Choroid plexus epithelial cell (primary cell): ENCODE measurements around the gene RUSC2.
A peak's percentile ranks its signal among the peaks of the same experiment; 100 is the strongest.
"Not testable (repeated sequence)": the region's sequence is repeated elsewhere in the genome, so short reads cannot be mapped to it uniquely, and the experiment has no call there.

Source experiments
- DNase-seq: peaks from one replicate; pipeline ENCODE4 v3.0.0-alpha.2; 2010; ENCODE audit warnings: low read depth
- H3K4me3 ChIP-seq: 2 replicates; pipeline ENCODE4 v1.5.1; 2011; ENCODE audit warnings: low read depth, mild to moderate bottlenecking, control low read depth, low read length, moderate library complexity
- CTCF ChIP-seq: conservative IDR thresholded peaks from 2 replicates; pipeline ENCODE4 v1.5.1; 2011; ENCODE audit warnings: low read depth, mild to moderate bottlenecking, control low read depth, inconsistent platforms, low read length, moderate library complexity

The RUSC2 gene

GRCh38 chr9:35522187-35522586, 32.3 kb downstream of the RUSC2 start:
- DNase-seq, result no peak
- H3K4me3 ChIP-seq, result no peak overlapping the region
- TF ChIP-seq CTCF, result peak; percentile 51

- no peak for DNase-seq
- H3K4me3 ChIP-seq, result no peak overlapping the region
- no peak for TF ChIP-seq CTCF
Measured at GRCh38 chr9:35522700-35523099, 32.8 kb downstream of the RUSC2 start.

GRCh38 chr9:35523556-35523955, 33.6 kb downstream of the RUSC2 start:
- not testable (repeated sequence) for DNase-seq, H3K4me3 ChIP-seq

GRCh38 chr9:35526087-35526801, 36.3 kb downstream of the RUSC2 start:
- peak; percentile 59 for DNase-seq
- H3K4me3 ChIP-seq, result no peak overlapping the region
- no peak for TF ChIP-seq CTCF

GRCh38 chr9:35529161-35529823, 39.4 kb downstream of the RUSC2 start:
- no peak for TF ChIP-seq CTCF
- no peak for DNase-seq
- no peak overlapping the region for H3K4me3 ChIP-seq

- no peak for DNase-seq
- no peak overlapping the region for H3K4me3 ChIP-seq
- TF ChIP-seq CTCF, result no peak
Measured at GRCh38 chr9:35533398-35533797, 43.5 kb downstream of the RUSC2 start.

- DNase-seq, H3K4me3 ChIP-seq: not testable (repeated sequence)
Measured at GRCh38 chr9:35534921-35535320, 45.0 kb downstream of the RUSC2 start.

GRCh38 chr9:35537913-35538312, 48.0 kb downstream of the RUSC2 start:
- DNase-seq, result peak; percentile 33
- no peak overlapping the region for H3K4me3 ChIP-seq
- no peak for TF ChIP-seq CTCF
